H9 (cell line): ENCODE data around the gene CCNJL. TPM values are rescaled to one million over a fixed set of nuclear protein-coding genes. Genes with fewer than 3 reads are reported as not detected.

Experiments used
- DNase-seq: peaks from one replicate; pipeline ENCODE4 v3.0.0-alpha.2; 2017
- H2AFZ ChIP-seq: one replicate; pipeline ENCODE4 v1.6.1; 2013; ENCODE audit warnings: mild to moderate bottlenecking, low read length, control low read depth, moderate library complexity
- H2AK5ac ChIP-seq: 2 replicates; pipeline ENCODE4 v1.6.1; 2013; ENCODE audit warnings: low read length, control low read depth, mixed read lengths; ENCODE audit not compliant: insufficient read length
- H2BK120ac ChIP-seq: one replicate; pipeline ENCODE4 v1.6.1; 2013; ENCODE audit warnings: low read depth, mild to moderate bottlenecking, low read length, control low read depth, inconsistent platforms; ENCODE audit not compliant: poor library complexity, severe bottlenecking
- H2BK12ac ChIP-seq: 2 replicates; pipeline ENCODE4 v1.6.1; 2013; ENCODE audit warnings: low read length, control low read depth, mixed read lengths, low read depth; ENCODE audit not compliant: insufficient read length
- H2BK15ac ChIP-seq: 2 replicates; pipeline ENCODE4 v1.6.1; 2013; ENCODE audit warnings: low read depth, low read length, control low read depth
- H2BK20ac ChIP-seq: one replicate; pipeline ENCODE4 v1.6.1; 2013; ENCODE audit warnings: low read depth, mild to moderate bottlenecking, low read length, control low read depth, inconsistent platforms; ENCODE audit not compliant: poor library complexity, severe bottlenecking
- H2BK5ac ChIP-seq: 2 replicates; pipeline ENCODE4 v1.6.1; 2013; ENCODE audit warnings: low read length, control low read depth, mixed read lengths; ENCODE audit not compliant: insufficient read length
- H3K14ac ChIP-seq: 2 replicates; pipeline ENCODE4 v1.6.1; 2013; ENCODE audit warnings: low read length, control low read depth; ENCODE audit not compliant: insufficient read depth
- H3K18ac ChIP-seq: 2 replicates; pipeline ENCODE4 v1.6.1; 2013; ENCODE audit warnings: low read depth, mild to moderate bottlenecking, mixed read lengths, low read length, control low read depth; ENCODE audit not compliant: insufficient read length
- H3K23ac ChIP-seq: 2 replicates; pipeline ENCODE4 v1.6.1; 2013; ENCODE audit warnings: low read length, control low read depth, mixed read lengths, low read depth; ENCODE audit not compliant: insufficient read length
- H3K23me2 ChIP-seq: 2 replicates; pipeline ENCODE4 v1.6.1; 2013; ENCODE audit warnings: low read depth, mild to moderate bottlenecking, mixed read lengths, low read length, control low read depth; ENCODE audit not compliant: insufficient read length, poor library complexity, severe bottlenecking
- H3K27ac ChIP-seq: 2 replicates; pipeline ENCODE4 v1.5.1; 2013; ENCODE audit warnings: low read length, control low read depth, mixed read lengths, low read depth; ENCODE audit not compliant: insufficient read length
- H3K27me3 ChIP-seq: 2 replicates; pipeline ENCODE4 v1.6.1; 2013; ENCODE audit warnings: low read length, control low read depth, inconsistent platforms; ENCODE audit not compliant: insufficient read depth
- H3K4ac ChIP-seq: 2 replicates; pipeline ENCODE4 v1.6.1; 2013; ENCODE audit warnings: low read depth, mild to moderate bottlenecking, control low read depth, inconsistent platforms, low read length, moderate library complexity
- H3K4me1 ChIP-seq: 2 replicates; pipeline ENCODE4 v1.6.1; 2013; ENCODE audit warnings: low read length, control low read depth, inconsistent platforms; ENCODE audit not compliant: insufficient read depth
- H3K4me2 ChIP-seq: 2 replicates; pipeline ENCODE4 v1.6.1; 2013; ENCODE audit warnings: low read length, control low read depth, mixed read lengths; ENCODE audit not compliant: insufficient read length, insufficient read depth
- H3K56ac ChIP-seq: 2 replicates; pipeline ENCODE4 v1.6.1; 2013; ENCODE audit warnings: low read depth, mild to moderate bottlenecking, mixed read lengths, low read length, control low read depth; ENCODE audit not compliant: insufficient read length
- H3K79me1 ChIP-seq: 2 replicates; pipeline ENCODE4 v1.6.1; 2013; ENCODE audit warnings: low read depth, mild to moderate bottlenecking, moderate library complexity, low read length, control low read depth, inconsistent platforms; ENCODE audit not compliant: insufficient read depth, poor library complexity, severe bottlenecking
- H3K79me2 ChIP-seq: 2 replicates; pipeline ENCODE4 v1.6.1; 2013; ENCODE audit warnings: low read length, control low read depth, inconsistent platforms; ENCODE audit not compliant: insufficient read depth
- H3K9ac ChIP-seq: 2 replicates; pipeline ENCODE4 v1.6.1; 2013; ENCODE audit warnings: low read length, control low read depth, mixed read lengths; ENCODE audit not compliant: insufficient read length; ENCODE audit errors: extremely low read depth
- H3K9me3 ChIP-seq: one replicate; pipeline ENCODE4 v1.6.1; 2013; ENCODE audit warnings: low read depth, low read length, inconsistent platforms; ENCODE audit not compliant: control insufficient read depth
- H3T11ph ChIP-seq: one replicate; pipeline ENCODE4 v1.6.1; 2013; ENCODE audit warnings: mild to moderate bottlenecking, low read length, control low read depth, inconsistent platforms
- H4K20me1 ChIP-seq: one replicate; pipeline ENCODE4 v1.6.1; 2013; ENCODE audit not compliant: control insufficient read depth, insufficient read length, insufficient read depth
- H4K5ac ChIP-seq: 2 replicates; pipeline ENCODE4 v1.6.1; 2013; ENCODE audit warnings: low read depth, mild to moderate bottlenecking, mixed read lengths, low read length, control low read depth; ENCODE audit not compliant: insufficient read length
- H4K8ac ChIP-seq: replicated peaks from 2 replicates; pipeline ENCODE4 v1.6.1; 2013; ENCODE audit warnings: low read length, control low read depth, mixed read lengths, low read depth; ENCODE audit not compliant: insufficient read length
- H4K91ac ChIP-seq: 2 replicates; pipeline ENCODE4 v1.6.1; 2013; ENCODE audit warnings: low read depth, mild to moderate bottlenecking, moderate library complexity, mixed read lengths, low read length, control low read depth; ENCODE audit not compliant: insufficient read length
- H3K27ac Mint-ChIP-seq, 3 experiments: 2 replicates in 2 of 3; 3 replicates in 1 of 3; pipeline ENCODE4 v1.8.0; 2020 to 2021; ENCODE audit warnings: mixed read lengths in 3 of 3, mild to moderate bottlenecking in 1 of 3, moderate library complexity in 1 of 3
- H3K27me3 Mint-ChIP-seq: 2 replicates; pipeline ENCODE4 v1.8.0; 2021; ENCODE audit warnings: low read depth, mild to moderate bottlenecking, moderate library complexity, mixed read lengths
- H3K36me3 Mint-ChIP-seq, 3 experiments: 2 replicates in 2 of 3; 3 replicates in 1 of 3; pipeline ENCODE4 v1.8.0; 2020 to 2021; ENCODE audit warnings: low read depth in 3 of 3, mixed read lengths in 3 of 3; ENCODE audit not compliant: insufficient read depth in 1 of 3
- H3K4me1 Mint-ChIP-seq, 2 experiments: 2 replicates each; pipeline ENCODE4 v1.8.0; 2020; ENCODE audit warnings: mixed read lengths in 2 of 2
- H3K4me3 Mint-ChIP-seq, 2 experiments: 2 replicates in 1 of 2; 3 replicates in 1 of 2; pipeline ENCODE4 v1.8.0; 2020 to 2021; ENCODE audit warnings: mild to moderate bottlenecking in 2 of 2, mixed read lengths in 2 of 2, moderate library complexity in 1 of 2
- H3K9me3 Mint-ChIP-seq, 2 experiments: 2 replicates in 1 of 2; 3 replicates in 1 of 2; pipeline ENCODE4 v1.8.0; 2020; ENCODE audit warnings: mild to moderate bottlenecking in 2 of 2, mixed read lengths in 2 of 2, moderate library complexity in 1 of 2
- CTCF ChIP-seq: fragments of 200-600 bp; sonication (generic); conservative IDR thresholded peaks from 3 replicates; pipeline ENCODE4 v1.8.0; 2021; ENCODE audit warnings: antibody characterized with exemption, mild to moderate bottlenecking
- WGBS: extraction: QIAGEN DNeasy Blood & Tissue Kit; methylation state at CpG from one replicate; pipeline ENCODE4 v1.1.7; 2013; ENCODE audit warnings: missing lambda C conversion rate, low lambda C conversion rate, mixed read lengths; ENCODE audit not compliant: insufficient read length; ENCODE audit errors: extremely low coverage; 5-methylcytosine and 5-hydroxymethylcytosine counted together
- total RNA-seq: library from RNA; stranded (reverse); gene quantifications from 2 replicates; pipeline ENCODE4 v1.2.1, GENCODE V29; 2021

The CCNJL gene
- total RNA-seq, 1 experiment from 2014 or later, result 26.9 TPM

DNA sequence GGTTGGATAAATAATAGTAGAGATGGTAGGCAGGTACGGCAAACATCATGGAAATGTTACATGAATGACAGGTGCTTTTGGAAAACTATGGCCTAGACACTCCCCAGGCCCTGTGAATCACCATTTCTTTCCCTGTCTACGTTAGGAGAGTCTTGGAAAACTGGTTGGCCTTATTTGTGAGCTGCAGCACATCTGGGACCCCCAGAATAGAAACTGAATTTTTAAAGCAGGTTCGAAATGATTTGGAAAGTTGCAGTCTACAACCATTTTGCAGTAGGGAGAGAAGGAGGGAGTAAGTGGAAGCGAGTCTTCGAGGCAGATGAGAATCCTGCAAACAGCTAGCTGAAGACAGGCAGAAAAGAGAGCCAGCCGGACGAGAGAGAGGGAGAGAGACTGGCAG, 45.0 kb upstream of the CCNJL start:
- H3K4me1 Mint-ChIP-seq, result peaks cover 7 to 20% of the 10 kb centered on the region in 2 experiments

More for the DNA sequence above, 45.0 kb upstream of the CCNJL start:
- Histone ChIP-seq H2BK20ac (no peak overlapping the region), H3K23me2 (no peaks in the 10 kb centered on the region), H4K8ac (no peak overlapping the region), H3K14ac (no peak overlapping the region), H2AK5ac (no peak overlapping the region), H4K5ac (no peak overlapping the region), H3K4ac (no peak overlapping the region), H3K23ac (no peak overlapping the region), H3K18ac (no peak overlapping the region), H3K27me3 (no peaks in the 10 kb centered on the region), H3K9me3 (no peaks in the 10 kb centered on the region), H3T11ph (no peak overlapping the region), H4K91ac (no peak overlapping the region), H3K4me1 (0 out of 2 replicates have a peak, but pooled peaks cover 2% of the 10 kb centered on the region), H3K79me2 (no peaks in the 10 kb centered on the region), H2AFZ (no peak overlapping the region), H3K4me2 (no peak overlapping the region), H4K20me1 (no peaks in the 10 kb centered on the region), H3K27ac (no peak overlapping the region), H2BK12ac (no peak overlapping the region), H3K56ac (no peak overlapping the region), H3K79me1 (no peaks in the 10 kb centered on the region), H3K9ac (no peak overlapping the region), H2BK15ac (no peak overlapping the region), H2BK5ac (no peak overlapping the region), H2BK120ac (no peak overlapping the region)
- no peak for TF ChIP-seq CTCF
- WGBS, result no CpG with 5 or more reads among the region's 7 CpGs
- peaks cover 3% of the 10 kb centered on the region for H3K27me3 Mint-ChIP-seq
- no peaks in the 10 kb centered on the region for H3K36me3 Mint-ChIP-seq
- no peak overlapping the region for H3K4me3 Mint-ChIP-seq
- no peaks in the 10 kb centered on the region for H3K9me3 Mint-ChIP-seq
- no peak for DNase-seq
- no peak overlapping the region for H3K27ac Mint-ChIP-seq
